ENCODE results near the gene LOC128125822.
A peak's percentile ranks its signal among the peaks of the same experiment; 100 is the strongest.

LOC128125822 gene

DNA sequence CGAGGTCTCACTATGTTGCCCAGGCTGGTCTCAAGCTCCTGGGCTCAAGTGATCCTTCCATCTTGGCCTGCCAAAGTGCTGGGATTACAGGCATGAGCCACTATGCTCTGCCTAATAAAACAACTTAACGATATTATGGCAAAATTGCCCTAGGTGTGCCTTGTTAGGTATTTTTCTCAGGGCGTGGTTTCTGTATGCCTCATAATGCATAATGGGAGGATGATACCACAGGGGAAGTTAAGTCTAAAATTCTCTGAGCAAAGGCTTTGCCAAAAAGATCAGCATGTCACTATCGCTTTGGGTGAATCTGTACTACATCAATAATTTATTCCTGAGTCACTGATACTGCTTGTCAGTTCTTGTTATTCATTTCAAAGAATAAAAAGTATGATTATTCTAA is 15.9 kb upstream of the LOC128125822 start:
- no peak for DNase-seq (ENCODE audit: low spot score)

DNA sequence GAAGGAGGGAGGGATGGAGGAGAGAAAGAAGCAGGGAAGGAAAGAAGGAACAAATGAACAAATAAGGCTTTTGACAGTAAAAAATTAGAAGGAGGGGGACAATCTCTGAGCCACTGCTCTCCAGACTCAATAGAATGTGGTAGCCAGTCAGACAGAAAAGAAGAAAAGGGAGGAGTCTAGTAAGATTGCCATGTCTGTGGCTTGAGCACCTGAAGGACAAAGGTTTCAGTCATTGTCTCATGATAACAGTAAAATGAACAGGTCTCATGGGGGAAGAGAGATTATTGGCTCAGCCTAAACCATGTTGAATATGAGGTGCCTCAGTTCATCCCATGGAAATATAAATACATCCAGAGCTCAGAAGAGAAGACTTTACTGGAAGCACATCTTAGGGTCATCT is 14.0 kb upstream of the LOC128125822 start:
- DNase-seq (ENCODE audit: low spot score), result no peak

DNA sequence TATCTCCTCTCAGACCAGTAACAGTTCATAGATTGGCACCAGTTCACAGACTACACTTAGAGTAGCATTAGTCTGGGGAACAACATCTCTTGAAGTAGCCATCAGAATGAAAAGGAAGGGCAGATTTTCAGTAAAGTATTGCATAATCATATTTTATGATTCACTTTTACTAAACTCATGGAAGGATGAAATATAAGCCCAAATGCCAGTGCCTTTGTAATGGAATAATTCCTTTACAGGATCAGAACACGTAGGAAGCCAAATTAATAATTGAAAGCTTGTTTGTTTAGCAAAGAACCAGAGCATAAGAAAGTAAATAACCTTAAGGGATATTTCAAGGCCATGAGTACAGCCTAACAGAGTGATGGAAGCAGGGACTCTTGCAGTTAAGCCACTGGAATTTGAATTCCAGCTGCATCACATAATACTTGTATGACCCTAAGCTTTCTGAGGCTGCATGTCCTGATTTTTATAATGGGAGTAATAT is 11.4 kb upstream of the LOC128125822 start:
- no peak for DNase-seq (ENCODE audit: low spot score)

DNA sequence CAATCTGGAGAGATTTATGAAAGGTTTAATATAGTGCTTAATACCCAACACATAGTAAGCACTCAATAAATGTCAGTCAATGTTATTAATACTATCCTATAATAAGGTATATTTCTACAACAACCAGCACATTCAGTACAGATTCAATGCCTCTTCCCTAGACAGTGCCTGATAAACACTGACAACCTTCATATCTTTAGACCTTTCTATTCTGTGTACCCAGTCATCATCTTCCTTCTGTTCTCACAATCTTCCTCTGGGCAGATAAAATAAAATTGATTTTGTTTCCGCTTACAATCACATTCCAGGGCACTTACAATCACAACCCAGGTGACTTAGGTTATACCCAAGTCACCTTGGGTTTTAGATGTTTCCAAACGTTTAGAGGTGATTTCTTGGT is 11.0 kb upstream of the LOC128125822 start:
- DNase-seq (ENCODE audit: low spot score), result no peak

DNA sequence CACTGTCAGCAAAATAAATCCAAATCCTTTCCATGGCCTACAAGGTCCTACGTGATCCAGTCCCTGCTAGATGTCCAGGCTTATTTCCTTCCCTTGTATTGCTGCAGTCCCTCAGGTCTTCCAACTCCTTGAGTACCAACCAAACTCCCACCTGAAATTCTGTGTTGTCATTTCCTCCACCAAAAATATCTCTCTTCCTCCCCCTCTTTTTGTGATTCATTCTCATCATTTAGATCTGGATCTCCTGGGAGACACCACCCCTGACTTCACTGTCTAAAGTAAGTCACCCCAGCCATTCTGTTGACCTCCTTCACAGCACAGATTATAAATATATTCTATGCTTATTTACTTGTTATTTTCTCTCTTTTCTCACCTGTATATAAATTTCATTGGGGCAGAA is 9.0 kb upstream of the LOC128125822 start:
- DNase-seq (ENCODE audit: low spot score), result no peak

DNA sequence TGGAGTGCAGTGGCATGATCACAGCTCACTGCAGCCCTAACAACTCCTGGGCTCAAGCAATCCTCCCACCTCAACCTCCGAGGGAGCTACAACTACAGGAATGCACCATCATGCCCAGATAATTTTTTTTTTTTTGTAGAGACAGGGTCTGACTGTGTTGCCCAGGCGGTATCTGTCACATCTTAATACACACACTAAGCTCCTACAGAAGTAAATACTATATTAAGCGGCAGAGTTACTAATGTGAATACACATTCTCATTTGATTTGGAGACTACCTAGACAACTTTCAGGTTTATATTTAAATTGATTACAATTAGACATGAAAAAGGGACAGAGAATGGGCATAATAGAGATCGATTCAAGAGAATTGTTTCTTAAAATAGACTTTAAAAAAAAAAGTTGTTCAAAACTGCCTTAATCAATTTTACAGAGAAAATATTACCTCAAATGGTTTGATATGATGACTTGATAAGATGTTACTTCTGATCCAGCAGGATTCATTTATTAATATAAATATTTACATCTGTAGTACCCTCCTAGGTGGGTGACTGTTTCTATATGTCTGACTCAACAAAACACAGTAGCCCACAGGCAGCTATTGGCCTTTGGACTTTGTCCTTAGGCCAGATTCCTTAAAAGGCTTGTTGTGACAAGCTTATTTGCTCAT is 7.1 kb upstream of the LOC128125822 start:
- DNase-seq (ENCODE audit: low spot score), result no peak

DNA sequence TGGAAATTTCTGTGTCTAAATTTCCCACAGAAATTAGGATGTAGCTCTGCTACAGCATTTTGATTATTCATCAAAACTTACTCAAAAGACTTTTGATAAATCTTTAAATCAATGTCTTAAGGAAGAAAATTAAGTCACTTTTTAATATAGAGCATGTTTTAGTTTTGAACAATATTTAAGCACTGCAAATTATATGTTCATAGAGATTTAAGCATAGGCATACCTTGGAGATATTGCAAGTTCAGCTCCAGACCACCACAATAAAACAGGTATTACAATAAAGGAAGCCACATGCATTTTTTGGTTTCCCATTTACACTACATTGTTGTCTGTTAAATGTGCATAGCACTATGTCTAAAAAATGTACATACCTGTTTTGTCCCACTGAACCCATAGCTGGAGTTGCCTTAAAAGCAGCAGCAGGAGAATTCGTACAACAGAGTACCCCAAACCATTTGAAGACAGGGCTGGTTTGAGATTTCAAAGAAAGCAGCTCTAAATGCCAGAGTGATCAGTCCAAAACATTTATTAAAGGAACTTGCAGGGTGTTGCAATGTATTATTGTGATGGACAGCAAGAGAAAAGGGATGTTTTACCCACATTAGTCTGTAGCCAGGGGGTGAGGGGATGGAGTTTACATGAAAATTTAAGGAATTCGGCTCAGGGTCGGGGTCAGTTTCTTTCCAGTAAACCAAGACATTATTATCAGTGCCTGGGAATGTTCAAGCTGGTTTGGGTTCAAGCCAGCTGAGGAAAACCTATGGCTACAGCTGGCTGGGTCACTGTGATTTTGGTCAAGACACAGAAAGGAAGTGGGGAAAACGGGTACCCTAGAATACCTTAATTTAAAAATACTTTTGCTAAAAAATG is 6.3 kb upstream of the LOC128125822 start:
- no peak for DNase-seq (ENCODE audit: low spot score)

DNA sequence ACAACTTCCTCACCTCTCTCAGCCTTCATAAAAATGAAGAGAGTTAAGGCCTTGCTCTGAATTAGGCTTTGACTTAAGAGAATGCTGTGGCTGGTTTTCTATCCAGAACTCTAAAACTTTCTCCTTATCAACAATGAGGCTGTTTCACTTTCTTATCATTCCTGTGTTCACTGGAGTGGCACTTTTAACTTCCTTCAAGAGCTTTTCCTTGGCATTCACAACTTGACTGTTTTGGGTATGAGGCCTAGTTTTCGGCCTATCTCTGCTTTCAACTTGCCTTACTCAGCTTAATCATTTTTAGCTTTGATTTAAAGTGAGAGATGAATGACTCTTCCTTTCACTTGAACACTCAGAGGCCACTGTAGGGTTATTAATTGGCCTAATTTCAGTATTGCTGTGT is 4.3 kb upstream of the LOC128125822 start:
- no peak for DNase-seq (ENCODE audit: low spot score)

DNA sequence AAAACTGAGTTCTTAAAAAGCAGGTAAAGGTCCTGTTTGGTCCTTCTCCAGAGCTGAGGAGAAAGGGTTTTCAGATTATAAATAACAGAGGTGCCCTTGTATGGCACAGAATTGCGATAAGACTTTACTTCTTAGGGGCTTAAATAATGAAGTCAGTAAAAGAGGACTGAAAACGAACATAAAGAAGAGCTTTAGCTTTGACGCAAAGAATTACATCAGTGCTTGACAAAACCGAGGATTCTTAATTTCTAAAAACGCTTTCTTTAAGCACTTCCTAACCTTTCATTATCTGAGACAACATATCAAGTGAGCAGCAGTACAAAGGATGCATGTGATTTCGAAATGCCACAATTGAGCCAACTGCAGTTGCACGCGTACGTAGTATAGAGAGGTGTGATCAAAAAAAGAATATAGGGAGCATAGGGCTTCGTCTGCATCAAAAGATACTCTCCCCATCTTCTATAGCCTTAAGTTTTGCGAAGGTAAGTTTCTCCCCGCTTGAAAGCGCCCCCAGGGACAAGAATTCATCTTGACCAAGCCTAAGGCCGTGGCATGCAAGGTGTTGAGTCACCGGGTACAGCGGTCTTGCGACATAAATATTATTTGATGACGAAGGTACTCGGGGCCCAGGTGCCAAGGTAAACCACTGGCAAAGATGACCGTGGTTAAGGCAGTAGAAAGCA is 778 bp upstream of the LOC128125822 start:
- DNase-seq (ENCODE audit: low spot score), result no peak

DNA sequence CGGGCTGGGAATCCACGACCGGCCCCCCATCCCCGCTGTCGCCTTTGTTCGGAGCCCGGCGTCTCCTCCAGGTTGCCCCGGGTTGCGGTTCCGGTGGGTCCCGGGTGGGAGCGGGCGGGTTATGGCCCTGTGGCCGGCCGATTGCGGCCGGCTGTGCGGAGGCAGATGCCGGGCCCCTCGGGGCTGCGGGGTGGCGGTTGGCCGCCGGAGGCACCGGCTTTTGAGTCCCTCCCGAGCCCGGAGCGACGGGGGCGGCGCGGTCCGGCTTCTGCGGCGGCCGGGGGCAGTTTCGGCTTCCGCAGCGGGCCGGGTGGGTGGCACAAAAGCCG is 431 bp downstream of the LOC128125822 start:
- peak; percentile 11 for DNase-seq (ENCODE audit: low spot score)

DNA sequence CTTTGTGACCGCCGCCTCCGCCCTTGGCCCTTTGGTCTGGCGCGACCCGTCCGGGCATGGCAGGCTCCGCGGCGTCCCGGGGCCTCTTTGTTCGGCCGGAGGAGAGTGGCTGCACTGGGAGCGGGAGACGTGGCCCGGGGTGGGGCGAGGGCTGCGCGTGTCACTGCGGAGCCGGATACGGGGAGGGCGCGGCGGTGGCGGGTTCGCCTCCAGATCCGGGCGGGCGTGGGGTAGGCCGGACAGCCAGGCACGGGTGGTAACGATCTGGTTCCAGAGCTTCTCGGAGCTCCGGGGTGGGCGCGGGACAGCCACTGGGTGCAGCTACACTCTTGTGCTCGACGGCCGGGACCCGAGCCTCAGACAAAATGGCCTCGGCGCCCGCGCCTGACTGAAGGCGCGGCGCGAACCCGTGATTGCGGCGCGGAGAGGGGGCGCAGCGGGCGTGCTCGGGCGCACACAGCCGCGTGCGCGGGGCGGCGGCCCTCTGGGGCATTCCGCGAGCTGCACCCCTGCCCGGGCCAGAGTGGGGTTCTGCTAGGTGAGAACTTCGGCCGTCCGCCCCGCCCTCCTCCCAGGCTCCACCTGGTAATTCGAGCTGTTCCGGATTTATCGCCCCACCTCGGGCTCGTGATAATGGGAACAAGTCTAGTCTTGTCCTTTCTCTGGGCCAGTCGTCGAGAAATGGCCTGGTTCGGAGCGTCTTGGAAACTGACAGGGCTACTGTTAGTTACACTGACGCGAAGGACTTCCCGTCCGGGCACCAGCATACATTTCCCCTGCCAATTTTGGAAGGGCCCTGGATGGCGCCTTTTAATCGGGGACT is 1.0 kb downstream of the LOC128125822 start:
- peak; percentile 77 for DNase-seq (ENCODE audit: low spot score)

DNA sequence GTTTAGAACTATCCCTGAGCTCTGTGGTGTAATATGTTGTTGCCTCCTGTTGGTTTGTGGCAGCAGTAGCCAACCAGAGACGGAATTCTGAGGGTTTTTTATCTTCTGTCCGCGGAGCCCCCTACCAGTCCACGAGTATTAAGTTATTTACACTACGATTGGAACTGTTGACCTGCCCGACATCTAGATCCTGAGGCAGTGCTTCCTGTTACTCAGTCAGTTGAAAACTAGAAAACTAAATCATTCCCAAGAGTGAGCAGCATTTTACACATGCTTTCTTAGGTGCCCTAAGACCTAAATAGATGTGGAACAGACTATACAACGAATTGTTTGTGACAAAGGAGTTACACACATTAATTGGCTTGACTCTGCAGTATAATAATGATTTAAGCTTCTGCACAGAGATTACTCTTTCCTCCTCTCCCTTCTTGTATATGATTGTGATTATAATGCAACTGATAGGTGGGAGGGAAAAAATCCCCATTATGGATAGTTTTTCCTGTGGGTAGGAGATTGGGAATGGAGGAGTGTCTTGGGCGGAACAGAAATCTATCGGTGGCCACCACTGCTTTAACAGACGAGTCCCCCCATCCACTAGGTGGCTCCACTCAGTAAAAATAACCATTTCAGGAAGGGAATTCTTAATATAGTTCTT is 1.7 kb downstream of the LOC128125822 start:
- DNase-seq (ENCODE audit: low spot score), result peak; percentile 47

DNA sequence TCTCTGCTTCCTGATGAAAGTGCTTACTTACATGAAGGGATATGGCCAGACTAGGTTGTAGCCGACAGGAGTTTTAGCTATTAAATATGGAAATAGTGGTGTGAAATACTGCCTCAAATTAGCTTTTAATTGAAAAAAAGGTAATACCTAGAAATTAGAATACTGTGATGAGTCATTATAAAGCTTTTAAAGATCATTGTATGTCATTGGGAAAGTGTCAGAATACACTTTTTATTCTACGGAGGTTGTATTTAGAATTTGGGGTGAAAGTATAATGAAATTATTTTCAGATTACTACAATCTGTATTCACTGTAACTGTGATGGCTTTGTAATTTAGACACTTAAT is 2.2 kb downstream of the LOC128125822 start:
- DNase-seq (ENCODE audit: low spot score), result no peak

DNA sequence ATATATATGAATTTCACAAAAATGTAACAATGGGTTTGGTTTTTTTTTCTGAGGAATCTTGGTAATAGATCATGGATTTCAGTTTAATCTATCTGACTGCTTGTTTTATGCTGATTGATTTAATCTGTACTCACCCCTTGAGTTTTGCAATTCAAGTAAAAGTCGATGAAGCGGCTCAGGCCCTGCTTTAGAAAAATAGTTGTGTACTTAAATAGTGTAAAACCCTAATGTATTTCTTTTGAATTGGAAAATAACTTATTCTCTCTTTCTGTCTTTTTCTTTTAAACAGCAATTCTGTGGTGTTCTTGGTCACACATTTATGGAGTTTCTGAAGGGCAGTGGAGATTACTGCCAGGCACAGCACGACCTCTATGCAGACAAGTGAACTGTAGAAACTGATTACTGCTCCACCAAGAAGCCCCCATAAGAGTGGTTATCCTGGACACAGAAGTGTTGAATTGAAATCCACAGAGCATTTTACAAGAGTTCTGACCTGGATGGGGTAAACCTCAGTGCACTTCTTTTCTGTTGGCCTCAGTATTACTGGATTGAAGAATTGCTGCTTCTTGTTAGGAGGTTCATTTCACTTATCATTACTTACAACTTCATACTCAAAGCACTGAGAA is 4.0 kb downstream of the LOC128125822 start:
- no peak for DNase-seq (ENCODE audit: low spot score)

DNA sequence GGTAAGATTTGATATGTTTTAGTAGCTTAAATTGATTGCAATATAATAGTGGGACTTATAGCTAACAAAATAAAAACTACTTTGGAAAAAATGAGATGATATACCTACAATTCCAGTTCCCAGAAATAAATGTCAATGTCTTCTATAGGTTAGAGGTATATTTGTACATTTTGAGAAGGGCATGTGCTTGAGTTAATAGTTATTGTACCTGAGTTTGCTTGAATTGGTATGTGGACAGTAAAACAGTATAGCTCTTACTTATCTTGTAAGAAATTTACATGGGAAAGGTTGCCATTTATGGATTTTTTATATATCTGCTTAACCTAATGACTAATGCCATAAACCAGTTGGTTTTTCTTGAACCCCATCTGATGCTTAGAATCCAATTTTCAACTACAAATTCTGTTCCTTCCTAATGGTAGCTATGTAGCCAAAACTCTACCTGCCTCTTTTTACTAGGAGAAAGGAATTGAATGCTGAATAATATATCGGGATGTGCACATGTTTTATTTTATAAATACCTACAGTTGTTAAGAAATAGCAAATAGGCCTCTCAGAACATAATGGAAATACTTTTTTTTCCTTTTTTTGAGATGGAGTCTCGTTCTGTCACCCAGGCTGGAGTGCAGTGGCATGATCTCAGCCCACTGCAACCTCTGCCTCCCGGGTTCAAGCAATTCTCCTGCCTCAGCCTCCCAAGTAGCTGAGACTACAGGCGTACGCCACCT is 4.9 kb downstream of the LOC128125822 start:
- DNase-seq (ENCODE audit: low spot score), result no peak

DNA sequence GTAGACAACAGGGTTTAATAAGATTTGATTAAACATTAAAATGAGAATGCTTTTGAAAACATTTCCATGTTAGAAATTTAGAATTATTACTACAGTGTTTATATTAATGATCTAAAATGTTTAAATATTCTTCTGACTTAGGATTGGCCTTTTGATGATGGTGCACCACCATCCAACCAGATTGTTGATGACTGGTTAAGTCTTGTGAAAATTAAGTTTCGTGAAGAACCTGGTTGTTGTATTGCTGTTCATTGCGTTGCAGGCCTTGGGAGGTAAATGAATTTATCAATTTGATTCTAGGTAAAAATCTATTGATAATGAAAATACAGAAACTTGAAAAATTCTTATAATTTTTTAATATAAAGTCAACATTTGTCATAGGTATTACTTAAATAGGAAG is 6.5 kb downstream of the LOC128125822 start:
- DNase-seq (ENCODE audit: low spot score), result no peak

DNA sequence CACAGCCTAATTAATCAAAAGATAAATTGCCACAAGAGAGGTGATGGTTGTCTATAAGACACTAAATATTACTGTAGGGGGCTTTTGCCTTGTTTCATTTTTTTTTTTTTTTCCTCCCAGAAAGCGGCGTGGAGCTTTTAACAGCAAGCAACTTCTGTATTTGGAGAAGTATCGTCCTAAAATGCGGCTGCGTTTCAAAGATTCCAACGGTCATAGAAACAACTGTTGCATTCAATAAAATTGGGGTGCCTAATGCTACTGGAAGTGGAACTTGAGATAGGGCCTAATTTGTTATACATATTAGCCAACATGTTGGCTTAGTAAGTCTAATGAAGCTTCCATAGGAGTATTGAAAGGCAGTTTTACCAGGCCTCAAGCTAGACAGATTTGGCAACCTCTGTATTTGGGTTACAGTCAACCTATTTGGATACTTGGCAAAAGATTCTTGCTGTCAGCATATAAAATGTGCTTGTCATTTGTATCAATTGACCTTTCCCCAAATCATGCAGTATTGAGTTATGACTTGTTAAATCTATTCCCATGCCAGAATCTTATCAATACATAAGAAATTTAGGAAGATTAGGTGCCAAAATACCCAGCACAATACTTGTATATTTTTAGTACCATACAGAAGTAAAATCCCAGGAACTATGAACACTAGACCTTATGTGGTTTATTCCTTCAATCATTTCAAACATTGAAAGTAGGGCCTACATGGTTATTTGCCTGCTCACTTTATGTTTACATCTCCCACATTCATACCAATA is 7.8 kb downstream of the LOC128125822 start:
- no peak for DNase-seq (ENCODE audit: low spot score)

DNA sequence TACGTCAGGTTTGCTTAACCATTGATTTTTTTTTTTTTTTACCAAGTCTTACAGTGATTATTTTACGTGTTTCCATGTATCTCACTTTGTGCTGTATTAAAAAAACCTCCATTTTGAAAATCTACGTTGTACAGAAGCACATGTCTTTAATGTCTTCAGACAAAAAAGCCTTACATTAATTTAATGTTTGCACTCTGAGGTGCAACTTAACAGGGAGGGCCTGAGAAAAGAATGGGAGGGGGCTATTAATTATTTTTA is 8.4 kb downstream of the LOC128125822 start:
- DNase-seq (ENCODE audit: low spot score), result no peak

DNA sequence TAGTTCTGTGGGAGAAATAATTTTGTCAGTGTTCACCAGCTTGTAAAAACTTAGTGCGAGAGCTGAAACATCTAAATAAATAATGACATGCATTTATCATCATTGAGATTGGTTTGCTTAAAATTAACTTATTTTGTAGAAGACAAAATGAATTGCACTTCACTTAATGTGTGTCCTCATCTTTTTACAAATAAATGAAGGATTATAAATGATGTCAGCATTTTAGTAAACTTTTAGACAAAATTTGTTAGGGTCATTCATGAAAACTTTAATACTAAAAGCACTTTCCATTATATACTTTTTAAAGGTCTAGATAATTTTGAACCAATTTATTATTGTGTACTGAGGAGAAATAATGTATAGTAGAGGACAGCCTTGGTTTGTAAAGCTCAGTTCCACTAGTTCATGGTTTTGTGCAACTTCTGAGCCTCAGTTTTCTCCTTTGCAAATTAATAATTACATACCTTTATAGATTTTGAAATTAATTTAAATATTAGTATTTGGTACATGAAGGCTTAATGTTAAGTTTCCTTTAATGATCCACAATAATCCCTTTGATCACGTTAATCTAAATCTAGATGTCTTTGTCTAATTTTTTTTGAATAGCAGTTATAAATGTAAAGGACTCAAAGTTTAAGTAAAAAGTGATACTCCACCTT is 9.2 kb downstream of the LOC128125822 start:
- DNase-seq (ENCODE audit: low spot score), result no peak

Measured in iPS-NIHi11 (cell line).